ENCODE results near the gene LCP2.
"Not testable (repeated sequence)": the region's sequence is repeated elsewhere in the genome, so short reads cannot be mapped to it uniquely, and the experiment has no call there.

Gene LCP2

GRCh38 chr5:170273968-170274710 is 23.4 kb downstream of the LCP2 start:
- DNase-seq (ENCODE audit: low read depth), result no peak

GRCh38 chr5:170270293-170271069 is 27.1 kb downstream of the LCP2 start:
- DNase-seq (ENCODE audit: low read depth), result no peak

GRCh38 chr5:170269579-170269978 is 28.0 kb downstream of the LCP2 start:
- no peak for DNase-seq (ENCODE audit: low read depth)

- no peak for DNase-seq (ENCODE audit: low read depth)
Measured at GRCh38 chr5:170268884-170269283, 28.7 kb downstream of the LCP2 start.

GRCh38 chr5:170268153-170268689 is 29.4 kb downstream of the LCP2 start:
- DNase-seq (ENCODE audit: low read depth), result no peak

GRCh38 chr5:170267431-170268152 is 30.0 kb downstream of the LCP2 start:
- no peak for DNase-seq (ENCODE audit: low read depth)

GRCh38 chr5:170266570-170267381 is 30.8 kb downstream of the LCP2 start:
- no peak for DNase-seq (ENCODE audit: low read depth)

- DNase-seq (ENCODE audit: low read depth), result no peak
Measured at GRCh38 chr5:170265522-170265921, 32.1 kb downstream of the LCP2 start.

- no peak for DNase-seq (ENCODE audit: low read depth)
Measured at GRCh38 chr5:170263906-170264305, 33.7 kb downstream of the LCP2 start.

GRCh38 chr5:170262061-170263045 is 35.2 kb downstream of the LCP2 start:
- DNase-seq (ENCODE audit: low read depth), result no peak

GRCh38 chr5:170261528-170262043 is 36.0 kb downstream of the LCP2 start:
- no peak for DNase-seq (ENCODE audit: low read depth)

GRCh38 chr5:170257370-170257769 is 40.2 kb downstream of the LCP2 start:
- no peak for DNase-seq (ENCODE audit: low read depth)

GRCh38 chr5:170256571-170256970 is 41.0 kb downstream of the LCP2 start:
- no peak for DNase-seq (ENCODE audit: low read depth)

GRCh38 chr5:170254056-170254455 is 43.5 kb downstream of the LCP2 start:
- no peak for DNase-seq (ENCODE audit: low read depth)

- no peak for DNase-seq (ENCODE audit: low read depth)
Measured at GRCh38 chr5:170252720-170253350, 44.7 kb downstream of the LCP2 start.

- DNase-seq (ENCODE audit: low read depth), result no peak
Measured at GRCh38 chr5:170252109-170252508, 45.5 kb downstream of the LCP2 start.

- DNase-seq (ENCODE audit: low read depth), result no peak
Measured at GRCh38 chr5:170251462-170251861, 46.1 kb downstream of the LCP2 start.

- no peak for DNase-seq (ENCODE audit: low read depth)
Measured at GRCh38 chr5:170250810-170251317, 46.7 kb downstream of the LCP2 start.

GRCh38 chr5:170249355-170249754 is 48.2 kb downstream of the LCP2 start:
- no peak for DNase-seq (ENCODE audit: low read depth)

GRCh38 chr5:170248931-170249227 is 48.7 kb downstream of the LCP2 start:
- not testable (repeated sequence) for DNase-seq (ENCODE audit: low read depth)

All from GM04503 (cell line).